KOPT-K1 (cell line): ENCODE results near the gene KLHDC4.

Experiments used
- H3K27ac ChIP-seq: fragments of 200-600 bp; sonication (generic); 2 replicates; pipeline ENCODE4 v1.5.1; 2016; ENCODE audit warnings: antibody characterized with exemption, mild to moderate bottlenecking, low read depth, low read length; ENCODE audit not compliant: poor library complexity, severe bottlenecking
- H3K36me3 ChIP-seq: fragments of 200-600 bp; sonication (generic); 2 replicates; pipeline ENCODE4 v1.5.1; 2017; ENCODE audit warnings: antibody characterized with exemption, mild to moderate bottlenecking, low read length, moderate library complexity; ENCODE audit not compliant: insufficient read depth
- H3K9me3 ChIP-seq: fragments of 200-600 bp; sonication (generic); 2 replicates; pipeline ENCODE4 v1.5.1; 2017; ENCODE audit warnings: antibody characterized with exemption, low read length, mild to moderate bottlenecking; ENCODE audit not compliant: insufficient read depth, poor library complexity, severe bottlenecking

Gene KLHDC4

DNA sequence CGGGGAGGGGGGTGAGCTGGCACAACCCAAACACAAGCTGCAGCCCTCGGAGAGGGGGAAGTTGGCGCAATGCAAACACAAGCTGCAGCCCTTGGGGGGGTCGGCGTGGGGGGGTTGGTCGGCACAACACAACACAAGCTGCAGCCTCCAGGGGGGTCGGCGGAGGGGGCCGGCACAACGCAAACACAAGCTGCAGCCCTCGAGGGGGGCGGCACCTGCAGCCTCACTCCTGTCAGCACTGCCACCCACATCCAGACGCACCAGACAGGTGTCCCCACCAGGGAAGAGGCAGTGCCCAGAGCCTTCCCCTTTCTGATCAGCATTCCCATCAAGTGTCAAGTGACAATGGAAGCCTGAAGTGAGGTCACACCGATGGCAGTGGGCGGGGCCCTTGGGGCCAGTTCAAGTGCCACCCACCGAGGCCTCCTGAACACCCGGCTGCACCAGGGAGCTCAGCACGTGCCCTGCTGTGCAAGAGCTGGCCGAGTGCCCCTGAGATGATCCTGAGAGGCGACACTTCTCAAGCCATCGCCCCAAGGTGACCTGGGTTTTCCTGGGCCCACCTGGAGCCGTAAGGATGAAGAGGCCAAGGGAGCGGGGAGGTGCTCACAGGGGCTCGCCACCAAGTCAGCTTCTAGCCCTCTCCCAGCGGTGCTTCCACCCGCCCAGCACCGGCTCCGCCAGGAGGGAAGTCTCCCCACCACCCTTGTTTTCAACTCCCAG lies 59.3 kb downstream of the KLHDC4 start:
- H3K27ac ChIP-seq: no peak overlapping the region
- peaks cover 98% of the 10 kb centered on the region for H3K36me3 ChIP-seq
- H3K9me3 ChIP-seq: no peaks in the 10 kb centered on the region

DNA sequence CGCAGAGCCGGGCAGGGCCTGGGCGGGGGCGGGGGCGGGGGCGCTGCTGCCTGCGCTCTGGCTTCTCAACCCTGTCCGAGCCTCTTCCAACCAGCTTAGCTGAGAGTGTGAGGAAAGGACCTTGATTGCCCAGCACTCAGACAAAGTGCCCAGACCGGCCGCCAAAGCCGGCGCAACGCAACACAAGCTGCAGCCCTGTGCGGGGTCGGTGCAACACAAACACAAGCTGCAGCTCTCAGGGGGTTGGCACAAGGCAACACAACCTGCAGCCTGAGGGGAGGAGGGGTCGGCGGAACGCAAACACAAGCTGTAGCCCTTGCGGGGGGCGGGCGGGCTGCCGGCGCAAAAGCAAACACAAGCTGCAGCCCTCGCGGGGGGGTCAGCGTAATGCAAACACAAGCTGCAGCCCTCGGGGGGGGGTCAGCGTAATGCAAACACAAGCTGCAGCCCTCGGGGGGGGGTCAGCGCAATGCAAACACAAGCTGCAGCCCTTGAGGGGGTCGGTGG lies 60.0 kb downstream of the KLHDC4 start:
- no peaks in the 10 kb centered on the region for H3K9me3 ChIP-seq
- H3K27ac ChIP-seq: no peak overlapping the region
- H3K36me3 ChIP-seq: peaks cover 98% of the 10 kb centered on the region

DNA sequence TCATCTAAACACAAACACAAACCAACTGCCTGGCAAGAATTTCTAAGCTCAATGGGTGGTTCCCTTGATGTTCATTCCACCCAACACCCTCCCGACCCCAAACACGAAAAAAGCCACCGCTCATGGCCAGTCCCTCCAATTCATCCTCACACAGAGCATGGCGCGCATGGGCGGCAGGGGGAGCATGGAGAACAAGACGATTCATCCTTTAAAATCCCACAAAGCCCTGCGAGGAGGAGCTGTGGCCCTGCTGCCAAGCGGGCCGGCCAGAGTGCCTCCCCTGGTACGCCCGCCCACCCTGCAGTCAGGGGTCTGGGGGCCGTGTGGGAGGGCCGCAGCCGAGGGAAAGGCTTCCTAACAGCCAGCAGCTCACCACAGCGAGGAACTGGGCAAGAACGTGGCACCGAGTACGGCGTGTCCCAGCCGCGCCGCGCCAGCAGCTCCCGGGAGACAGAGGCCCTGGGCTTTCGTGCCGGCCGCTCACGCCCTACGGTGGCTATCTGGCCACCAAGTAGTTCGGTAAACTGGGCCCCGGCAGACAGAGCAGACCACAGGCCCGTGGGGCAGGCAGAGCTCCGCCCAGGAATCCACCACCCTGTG lies 60.9 kb downstream of the KLHDC4 start:
- no peak overlapping the region for H3K27ac ChIP-seq
- no peaks in the 10 kb centered on the region for H3K9me3 ChIP-seq
- peaks cover 98% of the 10 kb centered on the region for H3K36me3 ChIP-seq

DNA sequence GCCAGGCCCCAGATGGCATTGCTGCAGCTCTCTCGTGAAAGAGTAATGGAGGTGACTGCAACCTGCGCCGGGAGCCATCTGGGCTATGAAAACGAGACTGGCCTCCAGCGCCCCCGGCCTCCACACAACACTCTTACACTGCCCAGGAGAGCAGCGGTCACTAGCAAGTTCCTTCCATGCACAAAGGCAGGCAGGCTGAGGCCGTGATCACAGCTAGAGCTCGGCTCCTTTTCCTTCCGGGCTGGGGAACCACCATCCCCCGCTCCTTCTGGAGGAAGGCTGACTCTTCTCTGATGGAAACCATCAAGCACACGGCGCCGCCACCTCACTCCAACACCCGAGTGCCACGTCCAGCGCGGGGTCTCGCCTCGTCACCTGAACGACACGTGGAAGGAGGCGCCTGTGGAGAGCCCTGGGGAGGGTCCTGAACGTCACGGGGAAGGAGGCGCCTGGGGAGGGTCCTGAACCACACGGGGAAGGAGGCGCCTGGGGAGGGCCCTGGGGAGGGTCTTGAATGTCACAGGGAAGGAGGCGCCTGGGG lies 61.9 kb downstream of the KLHDC4 start:
- Histone ChIP-seq H3K27ac (no peak overlapping the region), H3K9me3 (no peaks in the 10 kb centered on the region), H3K36me3 (peaks cover 98% of the 10 kb centered on the region)

DNA sequence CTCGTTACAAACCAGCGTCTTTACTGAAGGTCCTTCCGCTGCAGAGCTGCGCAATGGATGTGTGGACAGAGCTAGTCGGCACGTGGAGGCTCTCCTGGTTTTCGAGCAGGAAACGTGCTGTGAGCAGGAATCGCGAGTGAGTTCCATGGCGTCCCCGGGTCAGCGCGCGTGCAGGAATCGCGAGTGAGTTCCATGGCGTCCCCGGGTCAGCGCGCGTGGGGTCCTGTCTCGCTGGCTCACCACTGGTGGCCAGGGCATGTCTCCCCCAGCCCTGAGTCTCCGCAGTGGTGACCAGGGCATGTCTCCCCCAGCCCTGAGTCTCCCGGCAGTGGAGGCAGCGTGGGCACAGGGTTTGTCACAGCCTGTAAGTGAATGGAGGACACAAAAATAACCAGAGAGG lies 62.7 kb downstream of the KLHDC4 start:
- Histone ChIP-seq H3K9me3 (no peaks in the 10 kb centered on the region), H3K36me3 (peaks cover 98% of the 10 kb centered on the region), H3K27ac (no peak overlapping the region)

DNA sequence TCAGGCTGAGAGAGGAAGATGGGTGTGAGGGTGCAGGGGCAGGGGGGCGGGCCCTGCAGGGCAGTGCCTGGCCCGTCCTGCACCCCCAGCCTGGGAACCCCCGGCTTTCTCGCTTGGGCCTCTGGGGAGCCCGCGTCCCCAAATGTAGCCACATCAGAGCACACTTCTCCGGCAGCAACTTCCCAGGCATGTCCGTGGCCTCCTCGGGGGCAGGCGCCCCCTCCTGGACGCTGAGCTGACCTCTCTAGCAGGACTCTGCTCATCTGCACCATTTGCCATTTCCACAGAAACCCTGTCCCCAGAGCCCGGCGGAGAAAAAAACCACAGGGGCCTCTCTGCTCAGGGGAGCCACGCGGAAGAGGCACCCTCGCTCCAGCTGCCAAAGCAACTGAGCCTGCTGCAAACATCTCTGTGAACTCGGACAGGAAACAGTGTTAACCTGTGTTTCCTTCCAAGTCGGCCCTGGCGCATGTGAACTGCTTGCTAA lies 63.4 kb downstream of the KLHDC4 start:
- Histone ChIP-seq H3K27ac (no peak overlapping the region), H3K36me3 (peaks cover 98% of the 10 kb centered on the region), H3K9me3 (no peaks in the 10 kb centered on the region)

DNA sequence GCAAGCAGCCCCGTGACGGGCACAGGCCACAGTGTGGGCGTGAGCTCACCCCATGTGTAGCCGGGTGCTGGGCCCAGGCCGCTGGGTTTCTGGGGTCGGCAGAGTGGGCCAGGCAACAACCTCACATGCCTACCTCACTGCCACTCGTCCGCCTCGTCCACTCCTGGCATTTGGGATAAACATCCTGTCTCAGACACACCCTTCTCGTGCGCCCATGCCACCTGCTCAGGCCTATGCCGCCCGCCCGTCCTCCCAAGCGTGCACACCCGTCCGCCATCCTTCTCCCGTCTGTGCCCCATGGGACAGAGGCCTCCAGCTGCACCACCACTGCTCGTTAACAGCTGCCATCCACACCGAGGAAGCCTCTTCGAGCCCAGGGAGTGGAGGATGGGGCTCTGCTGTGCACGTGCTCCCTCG lies 64.3 kb downstream of the KLHDC4 start:
- Histone ChIP-seq H3K36me3 (peaks cover 98% of the 10 kb centered on the region), H3K27ac (no peak overlapping the region), H3K9me3 (no peaks in the 10 kb centered on the region)

DNA sequence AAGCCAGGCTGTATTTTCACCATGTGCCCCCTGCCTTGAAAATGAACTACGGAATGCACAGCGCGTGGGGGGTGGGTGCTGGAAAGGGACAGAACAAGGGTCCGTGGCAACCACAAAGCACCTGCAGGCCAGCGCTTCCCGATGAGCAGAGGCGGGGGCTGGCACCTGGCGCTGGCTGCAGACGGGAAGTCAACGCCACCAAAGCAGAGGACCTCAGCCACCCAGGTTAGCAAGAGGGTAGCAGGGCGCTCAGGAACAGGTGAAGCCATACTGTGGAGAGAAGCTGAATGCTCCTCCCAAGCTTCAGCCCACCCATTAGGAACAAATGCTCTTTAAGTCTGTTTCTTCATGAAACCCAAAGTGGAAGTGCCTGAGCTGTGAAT lies 64.7 kb downstream of the KLHDC4 start:
- no peaks in the 10 kb centered on the region for H3K9me3 ChIP-seq
- no peak overlapping the region for H3K27ac ChIP-seq
- peaks cover 98% of the 10 kb centered on the region for H3K36me3 ChIP-seq

DNA sequence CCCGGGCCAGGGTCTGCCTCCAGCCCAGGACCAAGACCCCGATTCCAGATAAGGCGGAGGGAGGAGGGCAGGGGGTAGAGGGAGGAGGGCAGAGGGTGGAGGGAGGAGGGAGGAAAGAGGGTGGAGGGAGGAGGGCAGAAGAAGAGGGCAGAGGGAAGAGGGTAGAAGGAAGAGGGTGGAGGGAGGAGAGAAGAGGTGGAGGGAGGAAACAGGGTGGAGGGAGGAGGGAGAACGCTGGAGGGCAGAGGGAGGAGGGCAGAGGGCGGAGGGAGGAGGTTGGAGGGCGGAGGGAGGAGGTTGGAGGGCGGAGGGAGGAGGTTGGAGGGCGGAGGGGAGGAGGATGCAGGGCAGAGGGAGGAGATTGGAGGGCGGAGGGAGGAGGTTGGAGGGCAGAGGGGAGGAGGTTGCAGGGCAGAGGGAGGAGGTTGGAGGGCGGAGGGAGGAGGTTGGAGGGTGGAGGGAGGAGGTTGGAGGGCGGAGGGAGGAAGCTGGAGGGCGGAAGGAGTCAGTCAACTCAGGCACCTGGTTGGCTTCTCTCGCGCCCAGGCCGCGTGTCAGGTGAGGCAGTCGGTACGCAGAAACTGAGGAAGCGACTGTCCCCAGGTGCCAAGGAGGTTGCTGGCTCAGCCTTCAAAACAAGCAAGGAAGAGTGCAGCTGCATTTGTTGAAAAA lies 65.2 kb downstream of the KLHDC4 start:
- Histone ChIP-seq H3K36me3 (peaks cover 100% of the 10 kb centered on the region), H3K27ac (no peak overlapping the region), H3K9me3 (no peaks in the 10 kb centered on the region)

DNA sequence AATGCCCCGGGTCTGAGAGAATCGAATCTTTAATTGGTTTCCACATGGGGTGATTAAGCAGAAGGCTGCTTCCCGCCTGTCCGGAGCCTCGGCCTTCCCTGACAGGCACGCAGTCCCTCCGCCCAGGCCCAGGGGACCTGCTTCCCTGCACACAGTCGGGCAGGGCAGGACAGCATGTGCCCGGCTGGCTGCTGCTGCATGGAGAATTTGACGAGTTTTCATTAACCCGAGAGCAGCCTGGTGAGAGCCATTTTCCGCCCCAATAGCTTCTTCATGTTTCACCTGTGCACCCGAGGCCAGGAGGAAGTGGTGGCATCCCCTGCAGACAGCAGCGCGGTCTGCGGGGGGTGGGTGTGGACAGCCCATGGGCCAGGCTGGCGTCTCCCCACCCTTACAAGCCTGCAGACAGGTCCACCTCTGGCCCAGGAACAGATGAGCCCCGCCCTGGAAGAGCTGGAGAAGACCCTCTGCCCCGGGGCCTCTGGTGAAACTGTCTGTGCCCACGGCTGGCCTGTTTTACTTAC lies 67.0 kb downstream of the KLHDC4 start:
- Histone ChIP-seq H3K27ac (no peak overlapping the region), H3K9me3 (no peaks in the 10 kb centered on the region), H3K36me3 (peaks cover 100% of the 10 kb centered on the region)

DNA sequence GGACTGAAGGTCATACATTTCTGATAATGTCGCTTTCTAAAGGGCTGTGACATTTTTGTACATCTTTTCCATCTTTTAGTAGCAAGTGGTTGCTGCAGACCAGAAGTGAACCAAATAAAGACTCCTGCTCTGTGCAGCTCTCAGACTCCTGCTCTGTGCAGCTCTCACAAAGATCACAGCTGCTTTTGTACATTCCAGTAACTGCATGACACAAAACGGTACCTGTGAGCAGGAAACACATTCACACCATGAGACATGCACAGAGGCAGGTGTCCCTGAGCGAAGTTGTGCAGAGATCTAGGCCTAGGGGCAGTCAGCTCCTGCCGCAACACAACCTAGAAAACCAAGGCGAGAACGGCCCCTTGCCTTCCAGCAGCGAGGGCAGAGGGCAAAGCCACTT lies 67.5 kb downstream of the KLHDC4 start:
- H3K36me3 ChIP-seq: peaks cover 96% of the 10 kb centered on the region
- no peaks in the 10 kb centered on the region for H3K9me3 ChIP-seq
- H3K27ac ChIP-seq: no peak overlapping the region

DNA sequence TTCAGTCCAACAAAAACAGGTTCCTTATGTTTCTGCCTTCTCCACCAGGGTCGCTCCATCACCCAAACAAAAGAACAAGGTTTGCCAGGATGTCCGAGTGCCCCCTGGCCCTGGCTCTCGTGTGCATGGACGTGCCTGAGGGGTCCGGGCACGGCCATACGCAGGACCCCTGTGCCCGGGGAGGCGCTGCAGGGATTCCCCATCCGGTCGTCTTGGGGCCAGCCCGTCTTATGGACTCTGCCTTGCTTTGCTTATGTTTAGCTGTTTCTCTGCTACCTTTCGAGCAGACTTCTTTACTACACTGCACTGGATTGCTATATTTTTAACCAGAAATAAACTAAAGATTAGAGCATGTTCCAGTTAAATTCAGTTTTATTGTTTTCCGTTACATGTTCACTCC lies 68.0 kb downstream of the KLHDC4 start:
- no peak overlapping the region for H3K27ac ChIP-seq
- peaks cover 92% of the 10 kb centered on the region for H3K36me3 ChIP-seq
- H3K9me3 ChIP-seq: no peaks in the 10 kb centered on the region

DNA sequence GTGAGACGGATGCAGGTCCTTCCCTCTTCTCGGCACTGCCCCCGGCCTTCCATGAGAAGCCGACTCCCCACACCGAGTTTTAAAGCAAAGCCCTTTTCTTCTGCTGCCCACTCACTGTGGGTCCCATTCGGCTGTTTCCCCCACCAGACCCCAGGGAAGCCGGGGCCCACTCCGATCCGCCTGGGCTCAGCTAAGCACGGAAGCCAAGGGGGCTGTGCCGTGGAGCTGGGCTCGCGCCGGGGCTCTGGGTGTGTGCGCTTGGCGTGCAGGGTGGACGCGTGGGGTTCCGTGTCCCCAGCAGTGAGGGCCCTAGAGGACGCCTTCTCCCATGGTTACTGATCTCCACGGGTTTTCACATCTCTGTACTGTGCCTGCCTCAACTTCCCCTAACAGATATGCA lies 68.5 kb downstream of the KLHDC4 start:
- Histone ChIP-seq H3K27ac (no peak overlapping the region), H3K36me3 (peaks cover 87% of the 10 kb centered on the region), H3K9me3 (no peaks in the 10 kb centered on the region)

DNA sequence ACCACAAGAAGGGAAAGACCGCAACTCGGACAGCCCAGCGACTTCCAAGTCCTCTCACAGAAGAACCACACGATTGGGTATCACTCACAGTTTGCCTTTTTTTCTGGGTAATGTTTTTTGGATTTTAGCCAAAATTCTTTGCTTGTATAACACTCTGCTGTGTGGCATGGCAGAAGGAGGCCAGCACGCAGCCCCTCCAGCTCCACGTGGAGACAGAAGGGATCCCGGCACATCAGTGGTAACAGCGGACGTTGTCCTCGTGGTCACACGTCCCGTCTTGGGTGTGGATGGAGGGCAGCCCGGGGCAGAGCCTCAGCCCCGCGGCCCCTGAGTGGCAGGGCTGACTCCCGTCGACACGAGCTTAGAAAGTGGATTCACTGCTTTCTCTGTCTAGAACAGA lies 69.1 kb downstream of the KLHDC4 start:
- H3K36me3 ChIP-seq: peaks cover 81% of the 10 kb centered on the region
- H3K27ac ChIP-seq: no peak overlapping the region
- H3K9me3 ChIP-seq: no peaks in the 10 kb centered on the region

DNA sequence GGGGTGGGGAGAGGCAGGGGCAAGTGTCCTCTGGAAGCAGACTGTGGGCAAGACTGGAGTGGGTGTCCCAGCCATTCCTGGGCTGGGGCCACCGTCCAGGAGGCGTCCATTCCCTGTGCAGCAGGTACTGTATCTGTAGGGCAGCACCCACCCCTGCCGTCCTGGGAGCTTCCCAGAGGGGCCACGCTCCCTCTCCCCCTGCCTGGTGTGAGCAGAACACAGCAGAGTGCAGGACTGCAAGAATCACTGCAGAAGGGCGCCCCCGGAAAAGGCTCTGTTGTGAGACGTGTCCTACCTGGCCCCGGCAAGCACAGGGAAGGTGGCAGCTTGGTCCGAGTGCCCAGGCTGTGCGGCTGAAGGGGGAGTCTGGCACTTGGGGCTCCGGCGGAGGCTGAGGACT lies 70.3 kb downstream of the KLHDC4 start:
- H3K27ac ChIP-seq: no peak overlapping the region
- H3K9me3 ChIP-seq: no peaks in the 10 kb centered on the region
- H3K36me3 ChIP-seq: peaks cover 69% of the 10 kb centered on the region
